Activated CD4-positive, alpha-beta T cell treated with anti-CD3 and anti-CD28 coated beads, Interleukin-2, amount 50 U/mL, for 48 hours (primary cell): Measurements from ENCODE around the gene SPRTN.
"Not testable (repeated sequence)": the region's sequence is repeated elsewhere in the genome, so short reads cannot be mapped to it uniquely, and the experiment has no call there.

Source experiments
- DNase-seq, 2 experiments: peaks; one replicate each; pipeline ENCODE4 v3.0.0-alpha.2; 2020

Gene SPRTN

DNA sequence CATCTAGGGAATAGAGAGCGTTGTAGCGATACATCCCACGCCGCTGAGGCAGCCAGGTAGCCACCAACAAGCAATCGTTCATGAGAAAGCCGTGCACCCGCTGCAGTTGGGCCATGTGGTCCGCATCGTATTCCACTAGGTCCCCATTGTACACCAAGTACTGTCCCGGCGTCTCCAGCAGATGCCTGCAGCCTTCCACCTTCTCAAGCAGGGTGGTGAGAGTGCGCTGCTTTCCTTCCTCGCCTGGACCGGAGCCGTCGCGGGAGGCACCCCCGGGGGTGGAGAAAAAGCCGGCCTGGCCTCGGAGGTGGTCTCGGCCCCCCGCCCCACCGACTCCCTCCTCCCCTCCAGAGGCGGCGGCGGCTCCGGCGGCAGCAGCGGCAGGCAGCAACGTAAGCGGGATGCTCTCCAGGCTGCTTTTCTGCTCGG is 1.0 kb upstream of the SPRTN start:
- no peak for DNase-seq

DNA sequence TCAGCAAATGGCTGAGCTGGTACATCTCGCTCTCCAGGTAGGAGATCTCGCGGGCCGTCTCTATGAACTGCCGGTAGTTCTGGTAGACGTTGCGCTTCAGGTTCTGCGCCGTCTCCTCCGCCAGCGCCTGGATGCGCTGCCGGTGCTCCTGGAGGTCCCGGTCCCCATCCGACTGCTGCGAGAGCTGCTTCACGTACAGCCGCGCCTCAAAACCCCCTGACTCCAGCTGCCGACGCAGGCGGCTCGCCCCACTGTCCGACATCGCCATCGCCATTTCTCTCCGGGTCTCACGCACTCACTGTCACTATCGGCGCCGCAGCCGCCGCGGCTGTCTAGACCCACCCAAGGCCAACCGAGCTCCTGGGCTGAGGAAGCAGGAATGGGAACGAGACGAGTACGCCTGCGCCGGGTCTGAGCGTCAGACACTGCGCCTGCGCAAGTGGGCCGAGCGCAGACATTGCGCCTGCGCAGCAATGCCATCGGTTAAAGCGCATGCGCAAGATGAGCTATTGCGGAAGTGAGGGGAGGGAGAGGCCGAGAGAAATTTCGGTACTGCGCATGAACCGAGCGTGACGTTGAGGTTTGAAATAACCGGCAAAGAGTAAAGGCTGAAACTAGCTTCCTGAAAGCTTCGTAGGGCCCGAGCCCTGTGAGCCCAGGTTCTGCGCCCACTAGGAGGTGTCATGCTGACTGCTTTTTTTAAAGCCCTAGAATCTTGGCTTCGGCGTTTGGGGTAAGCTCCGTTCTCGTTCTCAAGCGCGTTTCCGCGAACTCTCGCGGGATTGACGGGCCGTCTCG is 422 bp upstream of the SPRTN start, which contains the start of gene EXOC8:
Gene EXOC8 (minus strand): TSS at position 381 of the 798 bp plus-strand sequence. CDS start 107 bp downstream, at position 274.
- peak; percentile 97 for DNase-seq

DNA sequence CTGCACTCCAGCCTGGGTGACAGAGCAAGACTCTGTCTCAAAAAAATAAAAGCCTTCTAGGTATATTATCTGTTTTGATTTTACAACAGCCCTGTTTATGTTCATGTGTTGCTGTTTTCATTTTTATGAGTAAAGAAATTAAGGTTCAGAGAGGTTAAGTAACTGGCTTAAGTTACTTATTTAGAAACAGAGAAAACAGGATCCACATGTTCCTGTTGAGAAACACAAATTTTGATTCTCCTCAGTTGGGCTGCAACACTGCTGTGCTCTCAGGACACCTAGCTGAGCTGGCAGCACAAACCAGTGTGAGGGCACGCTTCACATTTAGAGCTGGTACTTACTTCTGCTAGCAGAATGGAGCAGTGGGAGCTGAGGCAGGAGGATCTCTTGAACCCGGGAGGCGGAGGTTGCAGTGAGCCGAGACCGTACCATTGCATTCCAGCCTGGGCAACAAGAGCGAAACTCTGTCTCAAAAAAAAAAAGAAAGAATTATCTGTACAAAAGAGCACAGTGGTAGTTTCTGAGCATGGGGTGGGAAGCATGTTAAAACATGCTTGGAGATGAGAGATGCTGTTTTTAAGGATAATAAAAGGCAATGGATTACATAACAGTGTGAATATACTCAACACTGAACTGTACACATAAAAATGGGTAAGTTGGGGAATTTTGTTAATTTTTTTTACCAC is 2.4 kb downstream of the SPRTN start:
- no peak for DNase-seq

DNA sequence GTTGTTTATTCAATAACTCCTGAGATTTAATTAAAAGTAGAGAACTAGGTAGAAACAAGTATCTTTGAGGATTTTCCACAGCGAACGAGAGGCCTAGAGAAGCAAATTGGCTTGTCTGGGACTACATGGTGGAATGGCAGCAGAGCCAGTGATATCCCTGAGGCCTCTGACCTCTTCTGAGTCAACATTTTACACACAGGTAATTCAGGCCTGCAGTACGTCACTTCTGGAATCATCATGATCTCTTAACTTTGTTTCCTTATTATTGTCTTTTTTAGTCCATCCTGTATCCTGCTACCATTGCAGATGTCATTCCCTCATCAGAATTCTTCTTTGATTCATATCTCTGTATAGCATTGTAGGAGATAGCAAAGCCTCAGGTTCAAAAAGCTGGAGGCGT is 9.9 kb downstream of the SPRTN start:
- no peak for DNase-seq

DNA sequence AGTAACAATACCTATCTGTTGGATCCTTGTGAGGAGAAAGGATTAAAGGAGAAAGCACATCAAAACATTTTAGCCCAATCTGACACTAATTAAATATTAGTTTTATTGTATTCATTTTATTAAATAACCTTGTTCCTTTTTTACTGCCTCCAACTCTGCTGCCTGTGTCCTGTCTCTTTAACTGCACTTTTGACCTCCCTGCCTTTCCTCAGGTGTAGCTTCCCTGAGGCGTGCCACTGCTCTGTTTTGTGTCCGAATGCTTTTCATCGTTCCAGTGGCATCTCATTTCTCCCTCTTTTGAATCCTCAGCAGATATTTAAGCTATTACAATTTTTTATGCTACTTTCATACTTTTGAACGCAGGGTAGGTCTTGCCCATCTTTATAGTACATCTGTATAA is 10.3 kb downstream of the SPRTN start:
- DNase-seq, result no peak

DNA sequence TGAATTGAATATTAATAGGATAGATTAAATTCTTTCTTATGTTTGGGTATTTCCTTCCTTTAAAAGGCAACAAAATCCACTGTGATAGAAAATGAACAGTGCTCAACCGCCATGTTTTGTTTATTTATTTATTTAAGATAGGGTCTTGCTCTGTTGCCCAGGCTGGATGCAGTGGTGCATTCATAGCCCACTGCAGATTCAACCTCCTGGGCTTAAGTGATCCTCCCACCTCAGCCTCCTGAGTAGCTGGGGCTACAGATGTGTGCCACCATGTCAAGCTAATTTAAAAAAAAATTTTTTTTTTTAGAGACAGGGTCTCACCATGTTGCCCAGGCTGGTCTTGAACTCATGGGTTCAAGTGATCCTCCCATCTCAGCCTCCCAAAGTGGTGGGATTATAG is 10.8 kb downstream of the SPRTN start:
- DNase-seq, result not testable (repeated sequence)

DNA sequence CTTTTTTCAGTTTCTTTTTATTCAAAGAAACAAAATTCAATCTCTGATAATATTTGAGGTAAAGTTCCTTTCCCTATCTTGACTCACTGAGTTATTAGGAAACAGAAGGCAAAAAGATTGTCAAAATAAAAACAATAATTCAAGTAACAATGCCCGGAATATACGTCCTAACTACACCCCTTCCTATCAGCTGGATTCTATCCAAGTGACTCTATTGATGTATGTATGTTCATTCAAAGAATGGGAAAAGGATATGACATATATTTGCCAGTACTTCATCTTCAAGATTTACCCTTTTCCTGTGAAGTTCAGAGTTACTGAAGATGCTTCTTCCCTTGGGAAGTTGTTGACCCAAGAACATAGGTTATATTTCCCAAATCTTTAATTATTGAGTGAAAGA is 13.7 kb downstream of the SPRTN start:
- no peak for DNase-seq

DNA sequence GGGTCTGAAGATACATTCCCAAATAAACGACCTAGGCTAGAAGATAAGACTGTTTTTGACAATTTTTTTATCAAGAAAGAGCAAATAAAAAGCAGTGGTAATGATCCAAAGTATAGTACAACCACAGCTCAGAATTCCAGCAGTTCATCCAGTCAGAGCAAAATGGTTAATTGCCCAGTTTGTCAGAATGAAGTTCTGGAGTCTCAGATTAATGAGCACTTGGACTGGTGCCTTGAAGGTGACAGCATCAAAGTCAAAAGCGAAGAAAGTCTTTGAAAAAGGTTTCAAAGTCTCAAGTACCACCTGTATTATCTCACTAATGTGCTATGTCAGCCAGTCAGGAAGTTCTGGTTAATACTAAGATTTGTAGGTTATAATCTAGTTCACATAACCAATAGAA is 15.0 kb downstream of the SPRTN start:
- no peak for DNase-seq

DNA sequence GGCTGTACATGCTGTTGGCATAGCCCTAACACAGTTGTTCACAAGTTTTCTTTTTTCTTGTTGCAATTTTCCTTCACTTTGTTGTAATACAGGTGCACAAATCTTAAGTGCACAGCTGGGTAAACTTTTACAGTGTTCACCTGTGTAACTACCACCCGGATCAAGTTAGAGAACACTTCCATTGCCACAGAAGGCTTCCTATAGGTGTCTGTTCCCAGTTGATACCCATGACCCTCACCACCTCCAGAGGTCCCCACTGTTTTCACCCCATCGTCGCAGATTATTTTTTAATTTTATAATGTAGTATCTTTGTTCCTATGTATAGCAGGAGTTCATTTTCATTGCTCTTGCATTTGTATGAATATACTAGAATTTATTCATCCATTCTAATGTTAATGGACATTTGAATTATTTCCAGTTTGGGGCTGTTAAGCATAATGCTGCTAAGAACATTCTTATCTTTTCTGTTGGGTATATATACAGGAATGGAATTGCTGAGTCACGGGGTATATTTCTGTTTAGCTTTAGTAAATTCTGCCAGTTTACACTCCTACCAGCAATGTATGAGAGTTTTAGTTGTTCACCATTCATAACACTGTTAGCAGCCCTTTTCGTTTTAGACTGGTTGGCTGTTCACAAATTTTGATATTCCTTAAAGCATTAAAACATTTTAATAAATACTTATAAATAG is 16.4 kb downstream of the SPRTN start:
- no peak for DNase-seq

DNA sequence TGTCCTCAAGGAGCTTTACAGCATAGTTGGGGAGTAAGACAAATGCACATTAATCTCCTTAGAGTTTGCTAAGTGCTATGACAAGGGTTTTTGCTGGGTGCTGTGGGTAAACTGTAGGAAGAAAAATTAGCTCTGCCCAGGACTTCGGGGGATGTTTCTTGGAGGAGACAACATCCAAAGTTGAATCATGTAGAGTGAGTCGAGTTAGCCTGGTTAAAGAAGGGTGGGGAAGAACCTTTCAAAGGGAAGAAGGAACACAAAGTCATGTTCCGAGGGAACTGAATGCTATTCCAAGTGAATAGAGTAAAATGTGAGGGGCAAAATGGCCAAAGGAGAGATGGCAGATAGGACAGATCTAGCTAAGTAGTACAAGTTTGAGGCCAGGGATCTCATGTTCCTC is 17.1 kb downstream of the SPRTN start:
- no peak for DNase-seq

DNA sequence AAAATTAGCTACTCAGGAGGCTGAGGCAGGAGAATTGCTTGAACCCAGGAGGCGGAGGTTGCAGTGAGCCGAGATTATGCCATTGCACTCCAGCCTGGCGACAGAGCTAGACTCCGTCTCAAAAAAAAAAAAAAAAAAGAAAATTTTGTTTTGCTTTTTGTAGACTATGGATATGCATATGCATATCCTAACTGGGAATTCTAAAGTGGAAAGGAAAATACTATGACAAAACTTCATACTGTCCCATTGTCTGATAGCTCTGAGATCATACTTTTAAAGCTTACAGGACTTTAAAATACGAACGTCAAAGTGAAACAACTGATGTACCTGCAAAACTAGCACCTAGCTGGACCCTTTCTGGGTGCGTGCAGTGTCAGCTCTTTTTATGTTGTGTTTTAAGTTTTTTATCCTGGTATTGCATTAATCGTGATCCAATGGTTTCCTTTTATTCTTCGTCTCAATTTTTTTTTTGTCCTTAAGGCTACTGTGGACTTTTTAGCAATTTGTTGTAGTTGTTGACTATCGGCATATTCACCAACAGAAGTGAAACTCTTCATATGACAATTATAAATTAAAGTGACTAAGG is 19.2 kb downstream of the SPRTN start:
- no peak for DNase-seq

DNA sequence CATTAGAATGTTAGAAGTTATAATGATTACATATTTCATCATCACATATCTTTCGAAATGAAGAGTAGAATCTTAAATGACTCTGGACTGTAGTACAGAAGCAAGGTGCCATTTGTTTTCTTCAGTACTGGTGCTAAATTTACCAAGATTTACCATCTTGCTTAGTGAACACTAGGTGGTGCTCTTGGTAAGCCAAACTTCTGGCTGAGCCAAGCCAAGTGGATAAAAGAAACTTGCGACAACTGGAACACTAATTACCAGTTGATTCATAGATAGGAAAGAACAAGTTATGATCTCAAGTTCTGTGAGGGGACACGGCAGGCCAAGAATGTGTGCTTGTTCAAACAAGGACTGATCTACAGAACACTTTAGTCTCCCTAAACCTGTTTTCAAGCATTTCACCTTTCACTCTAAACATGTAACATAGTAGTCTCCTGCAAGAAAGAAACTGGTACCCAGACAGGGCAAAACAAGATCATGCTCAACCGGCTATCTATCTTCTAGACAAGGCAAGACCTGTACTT is 19.8 kb downstream of the SPRTN start:
- peak in 1 of 2 experiments; percentile 29 for DNase-seq

DNA sequence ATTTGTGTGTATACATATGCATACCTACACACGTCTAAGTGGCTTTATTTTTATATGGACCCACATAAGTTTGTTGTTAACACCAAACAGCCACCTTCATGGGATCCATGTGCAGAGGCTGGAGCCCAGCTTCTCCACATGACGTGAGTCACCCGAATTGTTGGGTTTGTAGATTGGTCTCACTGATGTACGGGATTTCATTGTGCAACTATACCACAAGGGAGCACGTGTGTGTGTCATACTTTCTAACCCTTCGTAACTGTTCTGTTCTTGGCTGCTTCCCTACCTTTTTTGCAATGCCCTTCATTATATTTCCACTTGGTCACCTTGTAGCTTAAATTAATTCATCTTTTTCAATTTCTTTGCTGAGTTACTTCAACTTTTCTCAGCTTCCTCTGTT is 21.0 kb downstream of the SPRTN start:
- DNase-seq, result no peak

DNA sequence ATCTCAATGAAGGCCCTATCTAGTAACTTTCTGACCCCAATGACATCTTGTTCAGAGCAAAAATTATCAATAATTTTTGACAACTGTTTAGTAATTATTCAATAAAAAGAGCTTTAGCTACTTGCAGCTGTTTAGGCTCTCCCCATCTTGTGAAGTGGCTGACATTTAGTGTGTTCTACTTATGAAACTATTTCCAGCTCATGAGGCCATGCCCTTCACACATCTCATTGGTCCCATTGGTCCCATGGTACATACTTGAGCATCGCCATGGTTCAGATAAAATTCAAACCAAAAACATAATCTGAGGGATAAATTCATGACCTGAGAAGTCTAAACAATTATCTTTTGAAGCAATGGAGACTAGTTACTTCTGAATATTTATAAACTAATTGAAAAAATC is 24.2 kb downstream of the SPRTN start:
- DNase-seq, result no peak

DNA sequence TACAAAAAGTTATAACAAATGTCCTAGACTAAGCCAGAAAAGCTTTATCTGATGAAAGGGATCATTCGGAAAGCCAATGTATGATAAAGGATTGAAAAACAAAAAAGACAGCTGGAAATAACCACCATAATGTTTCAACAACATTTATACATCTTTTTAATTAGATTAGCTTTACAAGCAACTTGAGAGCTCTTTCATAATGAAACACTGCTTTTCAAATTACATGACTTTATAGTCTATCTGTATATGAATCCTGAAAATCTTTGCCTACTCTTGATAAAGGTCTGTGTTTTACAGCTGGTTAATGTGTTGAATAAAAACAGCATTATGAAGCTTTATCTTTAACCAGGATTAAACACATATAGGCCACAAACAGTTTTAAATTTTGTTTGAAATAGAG is 25.5 kb downstream of the SPRTN start:
- DNase-seq, result no peak

DNA sequence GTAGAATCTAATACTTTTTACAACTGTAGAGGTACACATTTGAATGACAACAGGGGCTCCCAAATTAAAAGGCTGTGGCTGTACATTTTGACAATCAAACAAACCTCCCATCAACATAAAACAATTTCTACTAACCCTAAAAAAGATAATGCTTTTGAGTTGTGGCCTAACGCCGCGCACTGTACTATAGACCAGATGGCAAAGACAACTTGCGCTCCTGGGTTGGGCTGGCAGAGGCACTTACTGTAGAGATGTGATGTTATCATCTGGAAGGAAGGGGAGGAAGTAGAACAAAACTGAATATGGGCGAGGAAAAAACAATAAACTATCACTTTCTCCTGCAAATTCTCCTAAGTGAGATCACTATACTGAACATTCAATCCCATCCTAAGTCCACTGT is 26.1 kb downstream of the SPRTN start:
- DNase-seq, result no peak

DNA sequence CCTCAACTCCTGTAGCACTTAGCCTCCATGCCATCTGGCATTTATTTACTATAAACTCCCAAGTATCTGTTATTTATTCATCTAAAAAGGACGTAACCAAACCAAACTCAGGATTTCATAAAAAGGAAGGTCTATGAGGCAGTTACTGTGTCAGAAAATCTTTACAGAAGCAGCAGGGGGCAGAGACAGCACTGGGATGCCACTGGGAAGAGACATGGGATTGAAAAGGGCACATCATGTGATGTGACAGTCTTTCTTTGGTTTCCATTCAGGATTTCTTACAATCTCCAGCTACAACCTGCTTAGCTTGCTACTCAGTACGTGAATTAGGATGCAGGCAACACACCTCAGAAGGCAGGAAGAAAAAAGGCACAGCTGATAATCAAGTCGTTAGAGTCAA is 31.2 kb downstream of the SPRTN start:
- DNase-seq, result no peak

DNA sequence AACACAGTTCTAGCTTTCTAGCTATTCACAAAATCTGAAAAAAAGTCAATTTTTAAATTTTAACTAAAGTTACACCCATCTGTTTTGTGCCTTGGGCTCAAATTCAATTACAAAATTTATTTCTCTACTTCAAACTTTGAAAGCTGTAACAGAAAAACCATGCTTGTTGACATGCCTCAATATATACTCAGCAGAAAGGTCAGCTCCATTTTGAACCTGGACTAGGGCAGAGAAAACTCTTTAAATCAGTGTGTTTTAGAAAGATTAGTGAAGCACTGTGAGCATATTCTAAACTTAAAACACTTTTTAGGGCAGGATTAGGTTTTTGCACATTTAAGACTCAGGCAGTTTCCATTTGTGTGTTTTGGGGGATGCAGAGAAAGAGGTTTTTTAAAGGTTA is 34.4 kb downstream of the SPRTN start:
- DNase-seq, result no peak

DNA sequence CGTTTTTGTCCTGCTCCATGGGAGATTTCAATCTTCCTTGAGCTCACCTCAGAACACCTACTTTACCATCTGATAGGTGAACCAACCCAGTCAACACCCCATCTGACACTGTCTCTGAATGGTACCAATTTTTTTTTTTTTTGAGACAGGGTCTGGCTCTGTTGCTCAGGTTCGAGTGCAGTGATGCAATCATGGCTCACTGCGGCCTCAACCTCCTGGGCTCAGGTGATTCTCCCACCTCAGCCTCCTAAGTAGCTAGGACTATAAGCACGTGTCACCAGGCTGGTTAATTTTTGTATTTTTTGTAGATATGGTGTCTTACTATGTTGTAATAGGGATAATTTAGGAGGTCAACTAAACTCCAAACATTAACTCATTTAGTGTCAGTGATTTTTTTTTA is 36.3 kb downstream of the SPRTN start:
- DNase-seq, result no peak

DNA sequence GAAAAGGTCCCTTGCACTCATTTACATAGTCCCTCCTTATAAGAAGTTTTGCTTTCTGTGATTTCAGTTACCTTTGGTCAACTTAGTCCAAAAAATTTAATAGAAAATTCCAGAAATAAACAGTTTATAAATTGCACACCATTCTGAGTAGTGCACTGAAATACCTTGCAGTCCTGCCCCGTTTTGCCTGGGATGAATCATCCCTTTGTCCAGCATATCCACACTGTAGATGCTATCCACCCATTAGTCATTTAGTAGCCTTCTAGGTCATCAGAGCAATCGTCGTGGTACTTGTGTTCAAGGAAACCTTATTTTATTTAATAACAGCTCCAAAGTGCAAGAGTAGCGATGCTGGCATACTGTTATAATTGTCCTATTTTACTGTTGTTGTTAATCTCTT is 38.0 kb downstream of the SPRTN start:
- DNase-seq, result no peak

DNA sequence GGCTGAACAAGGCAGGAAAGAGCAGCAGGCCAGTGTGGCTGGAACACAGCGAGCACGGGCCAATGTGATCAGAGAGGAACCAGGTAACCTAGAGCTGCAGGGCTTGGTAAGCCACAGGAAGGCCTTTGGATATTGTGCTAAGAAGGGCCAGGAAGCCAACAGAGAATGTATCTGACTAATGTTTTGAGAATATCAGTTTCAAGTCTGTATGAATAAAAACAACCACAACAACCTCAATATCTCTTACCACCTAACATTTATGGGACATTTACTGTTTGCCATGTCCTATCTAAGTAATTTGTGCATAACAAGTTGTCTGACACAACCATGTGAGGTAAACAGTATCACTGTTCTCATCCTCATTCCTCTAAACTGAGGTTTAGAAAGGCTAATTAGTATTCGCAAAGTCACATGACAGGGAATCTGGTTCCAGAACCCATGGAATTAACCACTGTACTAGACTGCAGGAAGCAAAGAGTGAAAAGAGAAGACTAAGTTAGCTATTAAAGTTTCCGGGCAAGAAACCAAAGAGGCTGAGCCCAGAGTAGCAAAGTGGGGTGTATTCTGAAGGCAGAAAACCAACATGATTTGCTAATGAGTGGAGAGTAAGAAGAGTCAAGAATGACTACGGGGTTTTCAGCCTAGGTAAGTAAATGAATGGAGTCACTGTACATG is 38.9 kb downstream of the SPRTN start:
- peak; percentile 19 to 32 for DNase-seq

DNA sequence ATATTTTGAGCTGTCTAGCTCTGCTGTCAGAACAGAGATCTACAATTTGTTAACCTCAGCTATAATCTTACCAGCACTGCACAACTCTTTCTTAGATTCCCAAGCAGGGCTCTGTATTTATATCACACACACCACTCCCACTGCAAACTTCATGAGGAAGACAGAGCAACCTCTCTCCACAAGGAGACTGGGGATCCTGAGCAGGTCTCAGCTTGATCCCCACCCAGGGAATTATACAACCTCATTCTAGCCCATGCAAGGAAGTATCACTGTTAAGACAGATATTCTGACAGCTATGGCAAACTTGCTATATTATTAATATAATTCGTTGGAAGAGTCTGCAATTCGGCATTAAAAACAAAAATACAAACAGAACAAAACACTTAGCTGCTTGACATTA is 43.6 kb downstream of the SPRTN start:
- no peak for DNase-seq

DNA sequence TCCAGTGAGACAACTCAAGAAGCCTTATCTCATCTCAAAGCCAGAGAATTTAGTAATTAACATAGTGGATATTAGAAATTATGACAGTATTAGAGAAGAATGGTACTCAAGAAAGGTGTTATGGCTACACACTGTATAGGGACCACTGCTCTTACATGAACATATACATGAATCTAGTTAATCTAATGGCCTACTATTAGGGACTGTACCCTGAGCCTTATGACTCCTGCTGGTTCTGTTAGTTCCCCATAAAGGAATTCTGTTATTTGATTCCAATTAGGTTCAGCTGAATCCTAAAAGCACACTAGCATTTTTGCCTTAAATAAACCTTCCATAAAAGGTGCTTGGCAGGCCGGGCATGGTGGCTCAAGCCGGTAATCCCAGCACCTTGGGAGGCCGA is 44.3 kb downstream of the SPRTN start:
- no peak for DNase-seq
